Caco-2 (cell line): Measurements from ENCODE around the gene ACTA1. TPM values are rescaled to one million over a fixed set of nuclear protein-coding genes. Genes with fewer than 3 reads are reported as not detected.

Experiments
- BruUV-seq: library from RNA; stranded (reverse); fragments of 400-500 nt; replicated peaks from 2 replicates; lab custom pipeline; 2021; lab: Mats Ljungman, UMichigan
- CTCF ChIA-PET: fragments of 300-600 bp; sonication (Branson Sonifier 250); formaldehyde crosslinking; loops from one replicate; lab custom pipeline; 2022; ENCODE audit warnings: antibody characterized with exemption; lab: Charles Lee
- POLR2A ChIA-PET: fragments of 300-600 bp; sonication (Branson Sonifier 250); formaldehyde crosslinking; loops from one replicate; lab custom pipeline; 2022; ENCODE audit warnings: antibody characterized with exemption; lab: Charles Lee
- DNase-seq, 2 experiments: peaks; one replicate each; pipeline versions ENCODE4 v3.0.0 to v3.0.0-alpha.2; 2020 to 2022
- H3K27me3 ChIP-seq: replicated peaks from 2 replicates; pipeline ENCODE4 v1.6.0; 2011; ENCODE audit warnings: low read length; ENCODE audit not compliant: control insufficient read depth, insufficient read depth
- H3K36me3 ChIP-seq: 2 replicates; pipeline ENCODE4 v1.5.1; 2011; ENCODE audit warnings: low read length; ENCODE audit not compliant: control insufficient read depth, insufficient read depth
- H3K4me1 ChIP-seq: fragments of 250-450 bp; sonication (Bioruptor Pico); 2 replicates; pipeline ENCODE4 v1.5.1; 2020; ENCODE audit warnings: mild to moderate bottlenecking
- H3K4me3 ChIP-seq: 2 replicates; pipeline ENCODE4 v1.5.1; 2011; ENCODE audit warnings: low read depth, mild to moderate bottlenecking, control low read depth, low read length
- H3K9me3 ChIP-seq: fragments of 250-450 bp; sonication (Bioruptor Pico); 2 replicates; pipeline ENCODE4 v1.5.1; 2020; ENCODE audit warnings: mild to moderate bottlenecking, moderate library complexity
- H3K27ac Mint-ChIP-seq: one replicate; pipeline ENCODE4 v1.8.0; 2022; ENCODE audit warnings: mixed read lengths; ENCODE audit not compliant: unreplicated experiment
- H3K27me3 Mint-ChIP-seq: one replicate; pipeline ENCODE4 v1.8.0; 2022; ENCODE audit warnings: mixed read lengths; ENCODE audit not compliant: insufficient read depth, unreplicated experiment
- H3K36me3 Mint-ChIP-seq: one replicate; pipeline ENCODE4 v1.8.0; 2022; ENCODE audit warnings: mild to moderate bottlenecking, mixed read lengths; ENCODE audit not compliant: insufficient read depth, unreplicated experiment
- H3K4me1 Mint-ChIP-seq: one replicate; pipeline ENCODE4 v1.8.0; 2022; ENCODE audit warnings: low read depth, mixed read lengths; ENCODE audit not compliant: unreplicated experiment
- H3K4me3 Mint-ChIP-seq: one replicate; pipeline ENCODE4 v1.8.0; 2022; ENCODE audit warnings: mild to moderate bottlenecking, moderate library complexity, mixed read lengths; ENCODE audit not compliant: unreplicated experiment
- H3K9me3 Mint-ChIP-seq: one replicate; pipeline ENCODE4 v1.8.0; 2022; ENCODE audit warnings: mixed read lengths; ENCODE audit not compliant: unreplicated experiment
- intact Hi-C: fragments of 100-400 bp; cut with micrococcal nuclease; formaldehyde crosslinking; loops from one replicate; pipeline ENCODE4 v1.10.0; 2022; ENCODE audit not compliant: unreplicated experiment
- total RNA-seq: library from RNA; stranded (reverse); gene quantifications from 2 replicates; pipeline ENCODE4 v1.2.3, GENCODE V29; 2022
- TF ChIP-seq, protein P1 (sequence below), 2 experiments: fragments of 200-600 bp in 1 of 2; IDR thresholded peaks; 1 replicate in 1 of 2; 2 replicates in 1 of 2; pipeline versions ENCODE4 v1.5.1 to v1.8.0; 2011 to 2022; ENCODE audit warnings: antibody characterized with exemption in 1 of 2, control low read depth in 1 of 2, inconsistent platforms in 1 of 2, low read depth in 1 of 2, low read length in 1 of 2, mild to moderate bottlenecking in 1 of 2, moderate library complexity in 1 of 2; ENCODE audit not compliant: insufficient read depth in 1 of 2, severe bottlenecking in 1 of 2, unreplicated experiment in 1 of 2

The ACTA1 gene
- total RNA-seq, 1 experiment from 2014 or later = 5.1 TPM

DNA sequence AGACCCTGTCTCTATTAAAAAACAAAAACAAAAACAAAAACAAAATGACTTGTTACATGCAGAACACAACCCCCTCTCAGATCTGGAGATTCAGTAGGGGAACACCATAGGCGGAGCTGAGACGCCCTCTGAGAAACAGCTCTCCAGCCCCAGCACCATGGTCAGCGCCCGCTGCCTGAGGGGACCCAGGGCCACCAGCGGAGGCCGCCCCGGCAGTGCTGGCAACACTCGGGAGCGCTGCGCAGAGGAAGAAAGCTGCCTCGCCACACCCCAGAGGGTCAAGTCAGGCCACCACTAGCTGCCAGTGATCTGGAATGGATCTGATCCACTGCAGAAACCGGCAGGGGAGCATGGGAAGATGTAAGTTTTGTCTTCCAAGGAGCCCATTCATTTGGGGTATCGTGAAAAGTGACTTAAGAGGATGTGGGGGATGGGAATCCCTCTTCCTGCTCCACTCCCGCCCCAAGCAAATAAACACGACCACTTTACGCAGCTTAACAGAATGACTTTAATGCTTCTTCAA is 3.1 kb downstream of the ACTA1 start:
- no peak overlapping the region for H3K4me3 ChIP-seq
- TF ChIP-seq, protein P1, sequence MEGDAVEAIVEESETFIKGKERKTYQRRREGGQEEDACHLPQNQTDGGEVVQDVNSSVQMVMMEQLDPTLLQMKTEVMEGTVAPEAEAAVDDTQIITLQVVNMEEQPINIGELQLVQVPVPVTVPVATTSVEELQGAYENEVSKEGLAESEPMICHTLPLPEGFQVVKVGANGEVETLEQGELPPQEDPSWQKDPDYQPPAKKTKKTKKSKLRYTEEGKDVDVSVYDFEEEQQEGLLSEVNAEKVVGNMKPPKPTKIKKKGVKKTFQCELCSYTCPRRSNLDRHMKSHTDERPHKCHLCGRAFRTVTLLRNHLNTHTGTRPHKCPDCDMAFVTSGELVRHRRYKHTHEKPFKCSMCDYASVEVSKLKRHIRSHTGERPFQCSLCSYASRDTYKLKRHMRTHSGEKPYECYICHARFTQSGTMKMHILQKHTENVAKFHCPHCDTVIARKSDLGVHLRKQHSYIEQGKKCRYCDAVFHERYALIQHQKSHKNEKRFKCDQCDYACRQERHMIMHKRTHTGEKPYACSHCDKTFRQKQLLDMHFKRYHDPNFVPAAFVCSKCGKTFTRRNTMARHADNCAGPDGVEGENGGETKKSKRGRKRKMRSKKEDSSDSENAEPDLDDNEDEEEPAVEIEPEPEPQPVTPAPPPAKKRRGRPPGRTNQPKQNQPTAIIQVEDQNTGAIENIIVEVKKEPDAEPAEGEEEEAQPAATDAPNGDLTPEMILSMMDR (IDR thresholded peaks at IDR 0.05; ENCODE audit: insufficient read depth in 1 of 2, low read depth in 1 of 2, low read length in 1 of 2, severe bottlenecking in 1 of 2, unreplicated experiment in 1 of 2) = no peak
- intact Hi-C loops = no loop called here
- H3K9me3 ChIP-seq = no peaks in the 10 kb centered on the region
- Mint-ChIP-seq H3K36me3 (no peaks in the 10 kb centered on the region), H3K27ac (no peak overlapping the region), H3K4me1 (no peaks in the 10 kb centered on the region), H3K4me3 (no peak overlapping the region), H3K27me3 (no peaks in the 10 kb centered on the region), H3K9me3 (no peaks in the 10 kb centered on the region)
- no peaks in the 10 kb centered on the region for H3K36me3 ChIP-seq
- DNase-seq = peak; percentile 57 to 70
- ChIA-PET CTCF (interaction anchor here (1.0 kb wide), 1 partner anchor 10 kb away, joined by 4 read pairs; no protein-coding TSS in a partner anchor), POLR2A (no interaction called here)
- H3K27me3 ChIP-seq = no peaks in the 10 kb centered on the region; the same call in 1 of the 2 replicates
- H3K4me1 ChIP-seq = no peaks in the 10 kb centered on the region
- no TSS peak for BruUV-seq

- H3K4me3 ChIP-seq = no peak overlapping the region
- no TSS peak for BruUV-seq
- intact Hi-C loops = no loop called here
- H3K4me1 Mint-ChIP-seq = no peaks in the 10 kb centered on the region
- H3K9me3 ChIP-seq = no peaks in the 10 kb centered on the region
- CTCF ChIA-PET = no interaction called here
- no peaks in the 10 kb centered on the region; the same call in 1 of the 2 replicates for H3K27me3 ChIP-seq
- no peaks in the 10 kb centered on the region for H3K9me3 Mint-ChIP-seq
- H3K27me3 Mint-ChIP-seq = peaks cover 4% of the 10 kb centered on the region
- no peaks in the 10 kb centered on the region for H3K36me3 ChIP-seq
- no peaks in the 10 kb centered on the region for H3K4me1 ChIP-seq
- no peaks in the 10 kb centered on the region for H3K36me3 Mint-ChIP-seq
- POLR2A ChIA-PET = no interaction called here
- DNase-seq = no peak
- no peak overlapping the region for H3K4me3 Mint-ChIP-seq
- H3K27ac Mint-ChIP-seq = no peak overlapping the region
- TF ChIP-seq, protein P1 (IDR thresholded peaks at IDR 0.05; ENCODE audit: insufficient read depth in 1 of 2, low read depth in 1 of 2, low read length in 1 of 2, severe bottlenecking in 1 of 2, unreplicated experiment in 1 of 2) = no peak
These were observed 5.6 kb downstream of the ACTA1 start for GRCh38 chr1:229428256-229428655.

DNA sequence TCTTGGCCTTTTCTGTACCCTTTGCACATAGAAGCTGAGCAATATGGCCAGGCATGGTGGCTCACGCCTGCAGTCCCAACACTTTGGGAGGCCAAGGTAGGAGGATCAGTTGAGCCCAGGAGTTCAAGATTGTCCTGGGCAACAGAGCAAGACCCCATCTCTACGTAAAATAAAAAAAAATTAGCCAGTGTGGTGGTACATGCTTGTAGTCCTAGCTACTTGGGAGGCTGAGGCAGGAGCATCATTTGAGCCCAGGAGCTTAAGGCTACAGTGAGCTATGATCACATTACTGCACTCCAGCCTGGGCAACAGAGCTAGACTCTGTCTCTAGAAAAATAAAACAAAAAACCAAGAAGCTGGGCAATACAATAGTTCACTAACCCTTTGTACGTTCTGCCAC is 6.3 kb downstream of the ACTA1 start:
- no peaks in the 10 kb centered on the region for H3K36me3 Mint-ChIP-seq
- BruUV-seq = no TSS peak
- CTCF ChIA-PET = no interaction called here

More for the DNA sequence above, 6.3 kb downstream of the ACTA1 start:
- H3K9me3 ChIP-seq = no peaks in the 10 kb centered on the region
- Mint-ChIP-seq H3K4me1 (no peaks in the 10 kb centered on the region), H3K9me3 (no peaks in the 10 kb centered on the region), H3K4me3 (no peak overlapping the region), H3K27me3 (peaks cover 4% of the 10 kb centered on the region), H3K27ac (no peak overlapping the region)
- H3K36me3 ChIP-seq = no peaks in the 10 kb centered on the region
- H3K4me3 ChIP-seq = no peak overlapping the region
- H3K4me1 ChIP-seq = no peaks in the 10 kb centered on the region
- DNase-seq = no peak
- intact Hi-C loops = no loop called here
- H3K27me3 ChIP-seq = no peaks in the 10 kb centered on the region; the same call in 1 of the 2 replicates
- POLR2A ChIA-PET = interaction anchor here (0.6 kb wide), 1 partner anchor 168 kb away, joined by 5 read pairs; no protein-coding TSS in a partner anchor
- TF ChIP-seq, protein P1 (IDR thresholded peaks at IDR 0.05; ENCODE audit: insufficient read depth in 1 of 2, low read depth in 1 of 2, low read length in 1 of 2, severe bottlenecking in 1 of 2, unreplicated experiment in 1 of 2) = no peak
